ENCODE data around the gene SIRT3. TPM values are rescaled to one million over a fixed set of nuclear protein-coding genes. Genes with fewer than 3 reads are reported as not detected.

SIRT3 gene
- 8.5 and 13.8 TPM in 2 replicates for total RNA-seq

GRCh38 chr11:235997-236773 is at the start of gene SIRT3:
Gene SIRT3, minus strand, starts transcription at chr11:236342. Its CDS starts 14 bp downstream, at chr11:236328.

DNA sequence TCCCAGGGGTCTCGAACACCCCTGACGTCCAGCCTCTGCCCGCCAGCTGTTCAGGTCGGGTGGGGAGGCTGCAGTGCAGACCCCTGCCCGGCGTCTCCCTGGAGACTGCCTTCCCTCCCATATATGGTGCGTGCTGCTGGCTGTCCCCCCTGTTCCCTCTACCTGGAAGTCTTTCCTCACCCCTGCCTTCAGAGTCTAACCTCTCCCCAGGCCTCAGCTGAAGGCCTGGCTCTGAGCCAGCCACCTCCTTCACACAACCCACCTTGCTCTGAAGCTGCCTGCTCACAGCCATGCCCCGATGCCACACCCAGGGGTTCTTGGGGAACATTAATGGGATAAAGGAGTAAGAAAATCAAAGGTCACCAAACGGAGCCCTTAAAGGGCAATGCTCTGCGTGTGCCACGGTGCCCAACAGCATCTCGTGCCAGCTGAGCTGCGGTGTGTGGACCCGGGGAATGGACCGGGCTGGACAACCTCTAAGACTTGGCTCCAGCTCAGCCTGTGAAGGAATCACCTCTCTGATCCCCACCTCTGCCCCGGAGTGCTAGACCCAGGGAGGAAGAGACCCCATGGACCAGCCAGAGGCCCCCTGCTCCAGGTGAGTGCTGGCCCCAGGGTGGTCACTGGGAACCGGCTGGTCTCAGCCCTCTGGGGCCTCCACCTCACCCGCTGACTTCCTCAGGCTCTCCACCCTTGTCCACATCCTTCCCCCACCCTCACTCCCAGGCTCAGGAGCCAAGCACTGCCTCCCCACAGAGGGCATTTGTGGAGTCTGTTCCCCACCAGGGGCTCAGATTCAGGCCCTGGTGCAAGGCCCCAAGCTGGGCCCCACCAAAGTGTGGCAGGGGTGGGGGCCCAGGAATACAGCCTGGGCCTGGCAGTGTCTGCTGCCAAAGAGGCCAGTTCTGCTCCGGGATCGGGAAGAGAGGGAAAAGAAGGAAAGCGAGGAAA is 42.1 kb upstream of the SIRT3 start, which contains the start of gene NLRP6:
TSS of gene NLRP6 (plus strand) at position 407 of the 951 bp plus-strand sequence. CDS start at position 570, 163 bp downstream.

DNA sequence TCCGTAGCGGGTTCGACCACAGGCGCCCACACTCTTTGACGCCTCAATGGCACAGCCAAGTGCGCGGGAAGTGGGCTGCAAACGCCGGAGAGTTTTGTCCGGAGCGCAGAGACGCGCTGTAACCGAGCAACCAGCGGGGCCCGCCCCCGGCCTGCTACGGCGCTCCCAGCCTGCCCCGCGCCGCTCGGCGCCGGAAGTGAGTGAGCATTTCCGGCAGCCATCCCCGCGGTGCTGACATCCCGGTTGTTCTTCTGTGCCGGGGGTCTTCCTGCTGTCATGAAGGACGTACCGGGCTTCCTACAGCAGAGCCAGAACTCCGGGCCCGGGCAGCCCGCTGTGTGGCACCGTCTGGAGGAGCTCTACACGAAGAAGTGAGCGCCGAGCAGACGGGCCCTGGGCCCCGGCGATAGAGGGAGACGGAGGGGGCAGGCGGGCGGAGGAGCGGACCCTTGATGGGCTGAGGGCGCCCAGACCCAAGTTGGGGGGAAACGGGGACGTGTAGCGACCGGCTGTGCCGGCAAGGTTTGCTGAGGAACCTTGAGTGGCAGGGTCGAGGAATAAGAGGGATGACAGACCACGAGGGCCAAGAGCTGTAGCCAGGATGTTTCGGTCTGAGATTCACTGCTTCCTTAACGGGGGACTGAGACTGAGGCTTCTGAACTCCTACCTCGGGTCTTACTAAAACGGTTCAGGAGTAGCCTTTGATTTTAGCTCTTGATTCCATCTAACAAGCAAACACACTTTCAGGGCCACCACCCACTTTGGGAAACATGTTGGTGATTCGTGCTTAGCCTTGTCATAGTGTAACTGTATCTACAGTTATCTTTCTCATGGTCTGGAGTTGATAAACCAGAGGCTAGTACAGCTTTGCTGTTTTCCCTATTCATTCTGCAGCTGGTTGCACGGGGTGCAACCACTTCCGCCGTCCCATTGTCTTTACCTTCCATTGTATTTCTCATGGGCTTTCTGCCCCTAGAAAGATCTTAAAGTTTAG is 929 bp upstream of the SIRT3 start, which contains the start of gene PSMD13:
TSS of gene PSMD13 (plus strand) at position 203 of the 994 bp plus-strand sequence. CDS start at position 277, 74 bp downstream.

DNA sequence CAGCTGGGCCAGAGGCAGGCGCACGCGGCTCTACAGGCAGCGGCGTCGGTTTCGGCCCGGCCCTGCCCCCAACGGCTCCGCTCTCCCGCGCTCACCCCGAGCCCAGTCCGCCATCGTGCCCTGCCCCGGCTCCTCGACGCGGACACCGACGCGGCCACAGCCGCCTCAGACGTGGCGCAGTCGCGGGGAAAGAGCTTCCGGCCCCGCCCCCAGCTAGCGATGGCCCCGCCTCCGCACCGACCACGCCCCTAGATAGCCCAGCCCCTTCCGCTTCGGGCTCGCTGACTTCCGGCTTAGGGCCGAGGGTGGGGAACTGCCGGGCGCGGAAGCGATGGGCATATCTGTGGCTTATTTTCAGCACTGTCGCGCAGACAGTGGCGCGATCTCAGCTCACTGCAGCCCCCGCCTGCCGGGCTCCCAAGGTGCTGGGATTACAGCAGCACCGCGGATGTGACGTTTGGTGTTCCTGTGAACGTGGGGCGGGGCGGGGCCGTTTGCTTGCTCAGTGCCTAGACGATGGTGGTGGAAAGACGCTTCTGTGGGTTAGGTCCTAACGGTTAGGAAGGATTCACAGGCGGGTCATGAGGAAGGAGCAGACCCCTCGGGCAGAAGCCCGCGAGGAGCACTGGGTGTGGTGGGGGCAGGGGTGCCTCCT is 28.8 kb downstream of the SIRT3 start, which contains the start of the genes BET1L and RIC8A:
TSS of gene BET1L (minus strand) at position 192 of the 655 bp plus-strand sequence. CDS start at position 114, 78 bp downstream.
TSS of gene RIC8A (plus strand) at position 501 of the 655 bp plus-strand sequence. CDS start 1,147 bp downstream, outside the sequence.

DNA sequence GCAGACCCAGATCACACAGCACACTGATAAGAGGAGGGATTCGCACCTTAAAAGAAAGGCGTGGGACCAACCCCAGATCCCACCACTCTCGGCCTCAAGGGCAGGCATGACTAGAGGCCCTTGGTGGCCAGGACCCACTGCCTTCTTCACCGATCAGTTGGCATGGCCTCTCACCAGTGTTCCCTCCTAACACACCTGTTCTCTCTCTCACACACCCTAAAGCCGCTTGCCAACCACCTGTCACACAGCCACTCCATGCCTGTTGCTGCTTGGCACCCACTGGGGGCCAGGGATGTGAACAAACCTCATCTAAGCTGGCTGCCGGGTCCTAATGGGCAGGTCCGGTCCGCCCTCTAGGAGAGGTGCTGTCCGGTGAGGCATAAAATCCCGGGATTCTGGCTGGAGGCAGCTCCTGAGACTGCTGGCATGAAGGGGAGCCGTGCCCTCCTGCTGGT is 43.4 kb downstream of the SIRT3 start, which contains the start of gene SCGB1C1:
TSS of gene SCGB1C1 (plus strand) at position 405 of the 455 bp plus-strand sequence. CDS start at position 427, 22 bp downstream.

Other genes starting within 250 kb of the SIRT3 start
- gene SCGB1C1, start 43.3 kb downstream of the SIRT3 start, total RNA-seq = not detected in 2 replicates
- gene BET1L, start 28.9 kb downstream of the SIRT3 start, total RNA-seq = 44.7 and 49.1 TPM in 2 replicates
- 203 and 210 TPM in 2 replicates for gene RIC8A, start 28.6 kb downstream of the SIRT3 start, total RNA-seq
- gene PSMD13, start 634 bp upstream of the SIRT3 start, total RNA-seq = 205 and 224 TPM in 2 replicates
- gene NLRP6, start 42.1 kb upstream of the SIRT3 start, total RNA-seq = not detected in 2 replicates
- gene PGGHG, start 52.8 kb upstream of the SIRT3 start, total RNA-seq = 2.9 and 6.4 TPM in 2 replicates
- not detected in 2 replicates for gene IFITM5, start 63.2 kb upstream of the SIRT3 start, total RNA-seq
- 142 and 147 TPM in 2 replicates for gene IFITM2, start 71.5 kb upstream of the SIRT3 start, total RNA-seq
- 95.4 and 122 TPM in 2 replicates for gene IFITM1, start 77.7 kb upstream of the SIRT3 start, total RNA-seq
- 188 and 208 TPM in 2 replicates for gene IFITM3, start 84.5 kb upstream of the SIRT3 start, total RNA-seq
- gene B4GALNT4, start 133.2 kb upstream of the SIRT3 start, total RNA-seq = 1.2 and 2.0 TPM in 2 replicates
- gene PKP3, start 157.9 kb upstream of the SIRT3 start, total RNA-seq = 1.6 and 4.9 TPM in 2 replicates
- 32.9 and 45.9 TPM in 2 replicates for gene SIGIRR, start 178.7 kb upstream of the SIRT3 start, total RNA-seq
- gene ANO9, start 205.7 kb upstream of the SIRT3 start, total RNA-seq = not detected in 2 replicates
- gene PTDSS2, start 213.9 kb upstream of the SIRT3 start, total RNA-seq = 21.4 and 57.4 TPM in 2 replicates

All from myometrial cell (primary cell).